ENCODE data around the gene RAB26. TPM values are rescaled to one million over a fixed set of nuclear protein-coding genes. Genes with fewer than 3 reads are reported as not detected.

RAB26 gene
- total and polyA plus RNA-seq, 2 experiments from 2014 or later = 4.1 to 8.7 TPM

- TF ChIP-seq ZNF331 (CRISPR knock-in tag; IDR thresholded peaks at IDR 0.05; ENCODE audit: low read depth) (no peak), ETS1 (IDR thresholded peaks at IDR 0.05) (no peak)
These were observed 48.6 kb downstream of the RAB26 start (continued) for GRCh38 chr16:2196981-2197511.

GRCh38 chr16:2197765-2198164, 49.3 kb downstream of the RAB26 start:
- H3K36me3 ChIP-seq (ENCODE audit: insufficient read depth) = no peaks in the 10 kb centered on the region
- DNase-seq (ENCODE audit: low spot score) (no peak), ATAC-seq (no peak)
- no peaks in the 10 kb centered on the region for H4K20me1 ChIP-seq (replicated peaks; ENCODE audit: insufficient read depth)
- H3K79me2 ChIP-seq (replicated peaks; ENCODE audit: insufficient read depth) = no peaks in the 10 kb centered on the region
- no peaks in the 10 kb centered on the region for H3K9me3 Mint-ChIP-seq
- peaks cover 40% of the 10 kb centered on the region for H3K27me3 Mint-ChIP-seq (ENCODE audit: insufficient read depth, low read depth, poor library complexity)
- no peaks in the 10 kb centered on the region for H3K9me2 ChIP-seq (ENCODE audit: insufficient read depth)
- no peak overlapping the region for H3K4me2 ChIP-seq
- H3K36me3 Mint-ChIP-seq (ENCODE audit: low read depth) = no peaks in the 10 kb centered on the region; the same call in 2 of the 3 replicates
- TF ChIP-seq CTCF (conservative IDR thresholded peaks at IDR 0.05; ENCODE audit: low read depth in 2 of 2) (no peak), NANOG (IDR thresholded peaks at IDR 0.05; ENCODE audit: borderline replicate concordance) (no peak), EZH2phosphoT487 (IDR thresholded peaks at IDR 0.05; ENCODE audit: unreplicated experiment) (no peak), ZNF114 (CRISPR knock-in tag; IDR thresholded peaks at IDR 0.05) (no peak), ZNF462 (CRISPR knock-in tag; IDR thresholded peaks at IDR 0.05) (no peak), ETS1 (IDR thresholded peaks at IDR 0.05) (no peak), EZH2 (IDR thresholded peaks at IDR 0.05; ENCODE audit: low read depth, unreplicated experiment) (no peak), REST (IDR thresholded peaks at IDR 0.05; ENCODE audit: unreplicated experiment) (no peak), CREB1 (CRISPR knock-in tag; IDR thresholded peaks at IDR 0.05; ENCODE audit: low read depth) (no peak)
- peaks cover 54% of the 10 kb centered on the region for H3K27me3 ChIP-seq (ENCODE audit: insufficient read depth)
- no peak overlapping the region for H3K27ac Mint-ChIP-seq
- no peak overlapping the region for H3K27ac ChIP-seq (ENCODE audit: low read depth)
- H2AFZ ChIP-seq = no peak overlapping the region
- no peaks in the 10 kb centered on the region for H3K4me1 Mint-ChIP-seq
- H3K4me3 Mint-ChIP-seq = peak overlapping the region; percentile 63
- no peaks in the 10 kb centered on the region for H3F3A ChIP-seq (replicated peaks; ENCODE audit: low read depth)
- no peaks in the 10 kb centered on the region; the same call in 1 of the 2 replicates for H3K4me1 ChIP-seq (ENCODE audit: insufficient read depth)
- no peak overlapping the region for H3K4me3 ChIP-seq

Data from GM23338 (cell line).